GM21737 (cell line): ENCODE data around the gene NEK8.
"Not testable (repeated sequence)": the region's sequence is repeated elsewhere in the genome, so short reads cannot be mapped to it uniquely, and the experiment has no call there.

Source experiments
- ATAC-seq: cut with Tn5 transposase; IDR thresholded peaks from one replicate; pipeline ENCODE4 v1.9.1; 2021; ENCODE audit warnings: mild to moderate bottlenecking, moderate library complexity; ENCODE audit not compliant: unreplicated experiment

The NEK8 gene

GRCh38 chr17:28724500-28725165 lies 4.0 kb upstream of the NEK8 start:
- ATAC-seq = no peak

- no peak for ATAC-seq
Observed at GRCh38 chr17:28725166-28725659, 3.4 kb upstream of the NEK8 start.

GRCh38 chr17:28725660-28726225 lies 2.8 kb upstream of the NEK8 start:
- no peak for ATAC-seq

- ATAC-seq = no peak
Observed at GRCh38 chr17:28726226-28726626, 2.4 kb upstream of the NEK8 start, which contains the start of gene TLCD1. Gene TLCD1, minus strand, starts transcription at chr17:28726233. Its CDS starts 136 bp downstream, at chr17:28726097.

- ATAC-seq = peak; percentile 36
Observed at GRCh38 chr17:28726627-28727491, 1.7 kb upstream of the NEK8 start.

GRCh38 chr17:28729950-28730330 lies 1.4 kb downstream of the NEK8 start:
- ATAC-seq = no peak

GRCh38 chr17:28733346-28733745 lies 4.8 kb downstream of the NEK8 start:
- ATAC-seq = no peak

DNA sequence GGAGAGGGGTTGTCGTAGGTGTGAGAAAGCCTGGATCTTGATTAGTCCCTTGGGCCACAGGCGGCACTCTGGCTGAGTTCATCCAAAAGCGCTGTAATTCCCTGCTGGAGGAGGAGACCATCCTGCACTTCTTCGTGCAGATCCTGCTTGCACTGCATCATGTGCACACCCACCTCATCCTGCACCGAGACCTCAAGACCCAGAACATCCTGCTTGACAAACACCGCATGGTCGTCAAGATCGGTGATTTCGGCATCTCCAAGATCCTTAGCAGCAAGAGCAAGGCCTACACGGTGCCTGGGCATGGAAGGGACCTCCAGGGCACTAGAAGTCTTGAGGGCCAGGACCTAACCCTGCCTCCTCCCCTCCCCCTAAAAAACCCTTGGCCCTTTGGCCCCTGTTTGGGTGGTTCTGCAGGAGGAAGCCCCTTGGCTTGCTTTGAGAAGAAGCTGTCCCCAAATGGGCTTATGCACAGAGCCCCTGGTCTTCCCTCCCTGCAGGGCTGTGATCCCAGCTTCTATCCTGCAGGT lies 6.2 kb downstream of the NEK8 start:
- no peak for ATAC-seq

GRCh38 chr17:28735242-28735722 lies 6.7 kb downstream of the NEK8 start:
- no peak for ATAC-seq

- ATAC-seq = not testable (repeated sequence)
Observed at GRCh38 chr17:28735913-28736769, 7.6 kb downstream of the NEK8 start.

- ATAC-seq = no peak
Observed at GRCh38 chr17:28737316-28737715, 8.7 kb downstream of the NEK8 start.

GRCh38 chr17:28737770-28738679 lies 9.4 kb downstream of the NEK8 start:
- peak; percentile 55 for ATAC-seq

DNA sequence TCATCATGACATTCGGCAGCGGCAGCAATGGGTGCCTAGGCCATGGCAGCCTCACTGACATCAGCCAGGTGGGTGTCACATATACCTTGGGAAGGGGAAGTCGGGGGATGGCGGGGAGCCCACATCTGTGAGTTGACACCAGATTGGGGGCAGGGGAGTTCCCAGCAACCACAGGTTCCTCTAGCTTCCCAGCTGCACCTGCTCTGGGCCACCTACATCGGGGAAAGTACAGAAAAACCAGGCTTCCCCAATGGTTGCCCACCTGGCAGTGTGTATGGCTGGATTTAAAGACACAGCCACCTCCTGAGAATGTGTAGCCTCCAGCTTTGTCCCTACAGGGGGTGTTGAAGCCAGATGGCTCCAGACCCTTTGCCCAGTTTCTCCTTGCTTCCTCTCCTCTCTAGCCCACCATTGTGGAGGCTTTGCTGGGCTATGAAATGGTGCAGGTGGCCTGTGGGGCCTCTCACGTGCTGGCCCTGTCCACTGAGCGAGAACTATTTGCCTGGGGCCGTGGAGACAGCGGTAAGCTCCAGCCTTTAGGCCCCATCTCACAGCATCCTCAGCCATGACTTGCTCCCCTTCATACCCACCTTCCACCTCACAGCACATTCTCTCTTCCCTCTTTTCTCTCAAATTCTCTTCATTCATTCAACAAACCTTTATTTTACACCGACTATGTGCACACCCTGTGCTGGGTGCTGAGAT lies 10.2 kb downstream of the NEK8 start:
- ATAC-seq = peak; percentile 24

GRCh38 chr17:28740406-28741357 lies 12.1 kb downstream of the NEK8 start:
- ATAC-seq = no peak

- no peak for ATAC-seq
Observed at GRCh38 chr17:28741358-28742349, 13.1 kb downstream of the NEK8 start.
